ENCODE results near the gene FOS. TPM values are rescaled to one million over a fixed set of nuclear protein-coding genes. Genes with fewer than 3 reads are reported as not detected.

Gene FOS
- 1,000 to 10,000 TPM in 3 of 4 donors, 100 to 1,000 TPM in 1; 935 to 2,479 (median 2,174) TPM for total RNA-seq

DNA sequence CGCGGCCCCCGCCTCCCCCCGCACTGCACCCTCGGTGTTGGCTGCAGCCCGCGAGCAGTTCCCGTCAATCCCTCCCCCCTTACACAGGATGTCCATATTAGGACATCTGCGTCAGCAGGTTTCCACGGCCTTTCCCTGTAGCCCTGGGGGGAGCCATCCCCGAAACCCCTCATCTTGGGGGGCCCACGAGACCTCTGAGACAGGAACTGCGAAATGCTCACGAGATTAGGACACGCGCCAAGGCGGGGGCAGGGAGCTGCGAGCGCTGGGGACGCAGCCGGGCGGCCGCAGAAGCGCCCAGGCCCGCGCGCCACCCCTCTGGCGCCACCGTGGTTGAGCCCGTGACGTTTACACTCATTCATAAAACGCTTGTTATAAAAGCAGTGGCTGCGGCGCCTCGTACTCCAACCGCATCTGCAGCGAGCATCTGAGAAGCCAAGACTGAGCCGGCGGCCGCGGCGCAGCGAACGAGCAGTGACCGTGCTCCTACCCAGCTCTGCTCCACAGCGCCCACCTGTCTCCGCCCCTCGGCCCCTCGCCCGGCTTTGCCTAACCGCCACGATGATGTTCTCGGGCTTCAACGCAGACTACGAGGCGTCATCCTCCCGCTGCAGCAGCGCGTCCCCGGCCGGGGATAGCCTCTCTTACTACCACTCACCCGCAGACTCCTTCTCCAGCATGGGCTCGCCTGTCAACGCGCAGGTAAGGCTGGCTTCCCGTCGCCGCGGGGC lies at the start of gene FOS:
Gene FOS (plus strand): TSS at position 407 of the 731 bp plus-strand sequence. CDS start 155 bp downstream, at position 562.
- DNase-seq (ENCODE audit: low spot score) (peak; percentile 89), ATAC-seq (ENCODE audit: low FRiP score) (peak; percentile 63)
- TF ChIP-seq, protein P1, sequence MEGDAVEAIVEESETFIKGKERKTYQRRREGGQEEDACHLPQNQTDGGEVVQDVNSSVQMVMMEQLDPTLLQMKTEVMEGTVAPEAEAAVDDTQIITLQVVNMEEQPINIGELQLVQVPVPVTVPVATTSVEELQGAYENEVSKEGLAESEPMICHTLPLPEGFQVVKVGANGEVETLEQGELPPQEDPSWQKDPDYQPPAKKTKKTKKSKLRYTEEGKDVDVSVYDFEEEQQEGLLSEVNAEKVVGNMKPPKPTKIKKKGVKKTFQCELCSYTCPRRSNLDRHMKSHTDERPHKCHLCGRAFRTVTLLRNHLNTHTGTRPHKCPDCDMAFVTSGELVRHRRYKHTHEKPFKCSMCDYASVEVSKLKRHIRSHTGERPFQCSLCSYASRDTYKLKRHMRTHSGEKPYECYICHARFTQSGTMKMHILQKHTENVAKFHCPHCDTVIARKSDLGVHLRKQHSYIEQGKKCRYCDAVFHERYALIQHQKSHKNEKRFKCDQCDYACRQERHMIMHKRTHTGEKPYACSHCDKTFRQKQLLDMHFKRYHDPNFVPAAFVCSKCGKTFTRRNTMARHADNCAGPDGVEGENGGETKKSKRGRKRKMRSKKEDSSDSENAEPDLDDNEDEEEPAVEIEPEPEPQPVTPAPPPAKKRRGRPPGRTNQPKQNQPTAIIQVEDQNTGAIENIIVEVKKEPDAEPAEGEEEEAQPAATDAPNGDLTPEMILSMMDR (IDR thresholded peaks at IDR 0.05) = no peak

DNA sequence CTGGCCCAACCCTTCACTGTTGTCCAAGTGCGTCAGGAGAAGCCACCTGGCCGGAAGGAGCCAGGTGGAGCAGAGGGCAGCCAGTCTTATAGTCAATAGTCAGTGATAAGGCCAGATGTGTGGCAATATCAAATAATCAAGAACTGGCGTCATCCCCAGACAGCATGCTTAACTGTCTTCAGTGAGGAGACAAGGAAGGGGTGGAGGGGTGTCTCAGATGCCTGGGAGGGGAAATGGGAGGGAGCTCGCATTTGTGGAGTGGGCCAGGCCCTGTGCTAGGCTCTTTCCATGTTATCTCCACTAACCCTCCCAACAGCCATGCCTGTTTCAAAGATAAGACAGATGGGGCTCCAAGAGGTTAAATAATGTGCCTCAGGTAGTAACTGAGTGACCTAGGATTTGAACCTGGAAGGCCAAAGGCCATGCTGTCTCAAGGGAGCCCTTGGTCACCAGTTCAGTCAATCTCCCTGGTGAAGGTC lies 48.9 kb upstream of the FOS start:
- TF ChIP-seq, protein P1 (IDR thresholded peaks at IDR 0.05) = no peak
- ATAC-seq (ENCODE audit: low FRiP score) = no peak
- DNase-seq (ENCODE audit: low spot score) = no peak

DNA sequence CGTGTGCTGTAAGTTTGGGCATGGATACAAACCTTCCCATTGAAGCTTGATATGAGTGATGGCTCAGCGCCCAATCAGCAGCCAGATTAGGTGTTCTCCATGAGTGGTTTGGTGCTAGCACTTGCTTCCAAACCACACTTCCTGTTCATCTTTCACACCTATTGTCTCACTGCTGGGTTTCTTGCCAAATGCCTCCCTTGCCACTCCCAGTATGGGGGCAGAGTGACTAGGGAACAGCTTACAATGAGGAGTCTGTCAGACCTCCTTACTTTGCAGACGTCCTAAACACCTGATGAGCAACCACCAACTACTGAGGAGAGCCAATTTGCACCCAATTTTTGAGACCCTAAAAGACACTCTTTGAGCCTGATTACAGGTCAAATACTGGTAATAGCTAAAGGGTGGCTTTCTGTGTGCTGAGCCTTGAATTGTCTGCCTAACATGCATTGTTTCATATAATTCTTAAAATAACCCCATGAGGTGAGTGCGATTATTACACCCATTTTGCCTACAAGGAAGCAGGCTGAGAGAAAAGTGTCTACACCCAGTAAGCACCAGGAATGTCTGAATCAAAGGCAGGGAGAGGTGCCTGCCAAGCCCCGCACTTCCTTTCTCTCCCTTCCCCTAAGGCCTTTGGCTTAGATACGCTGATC lies 48.4 kb upstream of the FOS start:
- no peak for DNase-seq (ENCODE audit: low spot score)
- TF ChIP-seq, protein P1 (IDR thresholded peaks at IDR 0.05) = no peak
- no peak for ATAC-seq (ENCODE audit: low FRiP score)

DNA sequence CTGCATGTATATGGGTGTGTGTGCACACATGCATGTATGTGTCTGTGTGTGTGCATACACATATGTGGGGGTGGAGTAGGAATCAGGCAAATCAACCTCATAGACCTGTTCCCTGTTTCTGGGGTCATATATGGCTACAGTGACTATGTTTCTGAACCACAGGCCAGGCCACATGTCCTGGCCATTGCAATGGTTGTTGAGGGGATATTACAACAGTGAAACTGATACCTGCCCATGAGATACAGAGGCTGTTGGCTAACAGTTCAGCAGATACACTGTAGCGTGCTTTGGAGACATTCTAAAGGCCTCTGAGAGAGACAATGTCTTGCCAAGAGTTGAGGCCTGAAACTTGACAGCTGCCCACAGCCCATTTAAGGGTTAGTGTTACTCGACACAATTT lies 47.3 kb upstream of the FOS start:
- TF ChIP-seq, protein P1 (IDR thresholded peaks at IDR 0.05) = no peak
- DNase-seq (ENCODE audit: low spot score) (no peak), ATAC-seq (ENCODE audit: low FRiP score) (no peak)

DNA sequence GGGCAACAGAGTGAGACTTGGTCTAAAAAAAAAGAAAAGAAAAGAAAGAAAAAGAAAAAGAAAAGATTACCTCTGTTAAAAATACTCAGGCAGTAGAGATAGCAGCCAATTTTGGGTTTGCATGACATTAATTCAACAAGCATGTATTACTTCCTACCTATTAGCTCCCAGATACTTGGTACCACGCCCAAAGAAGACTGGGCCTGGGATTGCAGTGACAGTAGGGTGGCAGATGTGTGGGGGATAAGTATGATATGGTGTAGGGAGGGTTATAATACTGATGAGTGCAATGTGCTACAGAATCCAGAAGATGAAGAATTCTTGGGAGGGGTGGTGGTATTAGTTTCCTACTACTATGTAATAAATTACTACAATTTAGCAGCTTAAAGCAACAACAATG lies 46.4 kb upstream of the FOS start:
- ATAC-seq (ENCODE audit: low FRiP score) (no peak), DNase-seq (ENCODE audit: low spot score) (no peak)
- TF ChIP-seq, protein P1 (IDR thresholded peaks at IDR 0.05) = no peak

DNA sequence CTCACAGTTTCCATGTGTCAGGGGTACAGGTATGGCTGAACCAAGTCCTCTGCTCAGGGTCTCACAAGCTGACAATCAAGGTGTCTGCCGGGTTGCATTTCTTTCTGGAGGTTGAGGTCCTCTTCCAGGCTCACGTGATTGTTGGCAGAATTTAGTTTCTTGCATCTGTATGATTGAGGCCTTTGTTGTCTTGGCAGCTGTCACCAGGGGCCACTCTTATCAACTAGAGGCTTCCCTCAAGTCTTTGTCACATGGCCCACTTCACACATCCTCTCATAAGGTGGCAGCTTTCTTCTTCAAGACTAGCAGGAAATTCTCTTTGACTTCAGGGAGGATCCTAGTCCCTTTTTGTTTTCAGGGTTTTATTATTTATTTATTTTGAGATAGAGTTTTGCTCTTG lies 46.0 kb upstream of the FOS start:
- no peak for DNase-seq (ENCODE audit: low spot score)
- TF ChIP-seq, protein P1 (IDR thresholded peaks at IDR 0.05) = no peak
- no peak for ATAC-seq (ENCODE audit: low FRiP score)

All from omental fat pad (tissue), 4 donors.